ENCODE measurements around the gene FRMD4A. TPM values are rescaled to one million over a fixed set of nuclear protein-coding genes. Genes with fewer than 3 reads are reported as not detected.

Gene FRMD4A
- total RNA-seq, 2 donors from 2014 or later: 0.35 to 0.50 TPM

- Mint-ChIP-seq H3K4me1 (ENCODE audit: low read depth) (peaks cover 15% of the 10 kb centered on the region), H3K9me3 (no peaks in the 10 kb centered on the region), H3K4me3 (no peak overlapping the region), H3K36me3 (ENCODE audit: insufficient read depth in 2 of 2) (no peaks in the 10 kb centered on the region), H3K27ac (no peak overlapping the region), H3K27me3 (ENCODE audit: low read depth) (peaks cover 4% of the 10 kb centered on the region)
- no peak for ATAC-seq (replicated peaks in 1 of 2)
- DNase-seq: no peak
Measured at GRCh38 chr10:13761490-13762091, 569.1 kb downstream of the FRMD4A start.

GRCh38 chr10:13759168-13759567 lies 571.6 kb downstream of the FRMD4A start:
- no peaks in the 10 kb centered on the region for H3K9me3 Mint-ChIP-seq
- no peak overlapping the region for H3K27ac Mint-ChIP-seq
- H3K4me1 Mint-ChIP-seq (ENCODE audit: low read depth): peaks cover 15% of the 10 kb centered on the region
- ATAC-seq (replicated peaks in 1 of 2): no peak
- H3K4me3 Mint-ChIP-seq: no peak overlapping the region
- no peaks in the 10 kb centered on the region for H3K36me3 Mint-ChIP-seq (ENCODE audit: insufficient read depth in 2 of 2)
- no peak for DNase-seq
- H3K27me3 Mint-ChIP-seq (ENCODE audit: low read depth): peaks cover 4% of the 10 kb centered on the region

DNA sequence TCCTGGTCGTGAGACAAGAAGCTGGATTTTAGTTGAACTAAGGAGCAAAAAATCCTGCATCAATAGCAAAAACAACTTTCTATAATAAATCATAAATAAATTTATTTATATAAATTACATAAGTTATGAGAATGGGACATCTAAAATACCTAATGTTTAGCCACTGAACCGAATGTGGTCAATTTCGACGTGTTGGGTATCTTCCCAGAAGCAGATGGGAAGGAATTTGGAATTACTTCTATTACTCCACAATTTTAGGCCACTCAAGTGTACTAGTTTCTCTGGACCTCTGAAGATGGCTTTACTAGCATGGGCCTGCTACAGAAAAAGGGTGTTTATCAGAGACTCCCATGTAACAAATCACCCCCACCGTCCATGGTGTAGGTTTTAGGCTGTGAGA lies 572.0 kb downstream of the FRMD4A start:
- Mint-ChIP-seq H3K4me3 (no peak overlapping the region), H3K27me3 (ENCODE audit: low read depth) (peaks cover 4% of the 10 kb centered on the region), H3K36me3 (ENCODE audit: insufficient read depth in 2 of 2) (no peaks in the 10 kb centered on the region), H3K9me3 (no peaks in the 10 kb centered on the region), H3K27ac (no peak overlapping the region), H3K4me1 (ENCODE audit: low read depth) (peaks cover 15% of the 10 kb centered on the region)
- DNase-seq (no peak), ATAC-seq (replicated peaks in 1 of 2) (no peak)

GRCh38 chr10:13758312-13758711 lies 572.4 kb downstream of the FRMD4A start:
- Mint-ChIP-seq H3K27me3 (ENCODE audit: low read depth) (peaks cover 4% of the 10 kb centered on the region), H3K27ac (no peak overlapping the region)
- ATAC-seq (replicated peaks in 1 of 2): no peak

DNA sequence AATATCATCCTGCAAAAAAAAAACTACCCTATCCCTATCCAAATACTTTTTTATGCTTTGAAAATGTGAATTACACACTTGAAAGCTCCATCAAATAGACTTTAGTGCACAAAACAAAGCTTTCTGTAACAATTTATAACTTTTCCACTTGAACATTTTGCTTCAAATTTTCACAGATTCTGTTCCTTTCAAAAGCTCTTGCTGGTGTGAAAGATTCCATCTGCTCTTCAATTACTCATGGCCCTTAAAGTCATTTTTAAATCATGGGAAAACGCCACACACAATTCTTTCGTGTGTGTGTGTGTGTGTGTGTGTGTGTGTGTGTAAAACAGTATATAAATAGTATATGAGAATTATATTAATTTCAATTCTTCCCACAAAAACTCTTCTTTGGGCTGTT lies 576.4 kb downstream of the FRMD4A start:
- Mint-ChIP-seq H3K4me3 (no peak overlapping the region), H3K4me1 (ENCODE audit: low read depth) (peaks cover 6% of the 10 kb centered on the region), H3K36me3 (ENCODE audit: insufficient read depth in 2 of 2) (no peaks in the 10 kb centered on the region), H3K9me3 (no peaks in the 10 kb centered on the region), H3K27ac (no peak overlapping the region), H3K27me3 (ENCODE audit: low read depth) (peaks cover 4% of the 10 kb centered on the region)
- ATAC-seq (replicated peaks in 1 of 2): no peak
- no peak for DNase-seq

More at GRCh38 chr10:13758312-13758711, 572.4 kb downstream of the FRMD4A start:
- Mint-ChIP-seq H3K4me1 (ENCODE audit: low read depth) (peaks cover 15% of the 10 kb centered on the region), H3K4me3 (no peak overlapping the region), H3K36me3 (ENCODE audit: insufficient read depth in 2 of 2) (no peaks in the 10 kb centered on the region), H3K9me3 (no peaks in the 10 kb centered on the region)
- DNase-seq: peak in 1 of 2 donors; percentile 9

GRCh38 chr10:13751191-13751764 lies 579.4 kb downstream of the FRMD4A start:
- H3K27ac Mint-ChIP-seq: no peak overlapping the region
- H3K36me3 Mint-ChIP-seq (ENCODE audit: insufficient read depth in 2 of 2): no peaks in the 10 kb centered on the region
- no peak for DNase-seq
- H3K27me3 Mint-ChIP-seq (ENCODE audit: low read depth): peaks cover 8% of the 10 kb centered on the region
- no peak for ATAC-seq (replicated peaks in 1 of 2)
- H3K9me3 Mint-ChIP-seq: no peaks in the 10 kb centered on the region
- H3K4me3 Mint-ChIP-seq: no peak overlapping the region
- peaks cover 8% of the 10 kb centered on the region for H3K4me1 Mint-ChIP-seq (ENCODE audit: low read depth)

GRCh38 chr10:13750299-13751190 lies 580.2 kb downstream of the FRMD4A start:
- Mint-ChIP-seq H3K36me3 (ENCODE audit: insufficient read depth in 2 of 2) (no peaks in the 10 kb centered on the region), H3K27me3 (ENCODE audit: low read depth) (peaks cover 13% of the 10 kb centered on the region), H3K4me1 (ENCODE audit: low read depth) (peaks cover 10% of the 10 kb centered on the region), H3K4me3 (no peak overlapping the region), H3K27ac (no peak overlapping the region), H3K9me3 (no peaks in the 10 kb centered on the region)
- no peak for ATAC-seq (replicated peaks in 1 of 2)
- no peak for DNase-seq

GRCh38 chr10:13745271-13745670 lies 585.5 kb downstream of the FRMD4A start:
- DNase-seq (no peak), ATAC-seq (replicated peaks in 1 of 2) (no peak)
- no peaks in the 10 kb centered on the region for H3K36me3 Mint-ChIP-seq (ENCODE audit: insufficient read depth in 2 of 2)
- H3K27me3 Mint-ChIP-seq (ENCODE audit: low read depth): peaks cover 47% of the 10 kb centered on the region
- H3K27ac Mint-ChIP-seq: no peak overlapping the region
- H3K4me1 Mint-ChIP-seq (ENCODE audit: low read depth): peaks cover 24% of the 10 kb centered on the region
- no peaks in the 10 kb centered on the region for H3K9me3 Mint-ChIP-seq
- H3K4me3 Mint-ChIP-seq: no peak overlapping the region

GRCh38 chr10:13743963-13744362 lies 586.8 kb downstream of the FRMD4A start:
- H3K9me3 Mint-ChIP-seq: no peaks in the 10 kb centered on the region
- DNase-seq (no peak), ATAC-seq (replicated peaks in 1 of 2) (no peak)
- H3K4me3 Mint-ChIP-seq: no peak overlapping the region
- H3K4me1 Mint-ChIP-seq (ENCODE audit: low read depth): peaks cover 24% of the 10 kb centered on the region
- H3K27me3 Mint-ChIP-seq (ENCODE audit: low read depth): peaks cover 47% of the 10 kb centered on the region
- H3K27ac Mint-ChIP-seq: no peak overlapping the region
- no peaks in the 10 kb centered on the region for H3K36me3 Mint-ChIP-seq (ENCODE audit: insufficient read depth in 2 of 2)

DNA sequence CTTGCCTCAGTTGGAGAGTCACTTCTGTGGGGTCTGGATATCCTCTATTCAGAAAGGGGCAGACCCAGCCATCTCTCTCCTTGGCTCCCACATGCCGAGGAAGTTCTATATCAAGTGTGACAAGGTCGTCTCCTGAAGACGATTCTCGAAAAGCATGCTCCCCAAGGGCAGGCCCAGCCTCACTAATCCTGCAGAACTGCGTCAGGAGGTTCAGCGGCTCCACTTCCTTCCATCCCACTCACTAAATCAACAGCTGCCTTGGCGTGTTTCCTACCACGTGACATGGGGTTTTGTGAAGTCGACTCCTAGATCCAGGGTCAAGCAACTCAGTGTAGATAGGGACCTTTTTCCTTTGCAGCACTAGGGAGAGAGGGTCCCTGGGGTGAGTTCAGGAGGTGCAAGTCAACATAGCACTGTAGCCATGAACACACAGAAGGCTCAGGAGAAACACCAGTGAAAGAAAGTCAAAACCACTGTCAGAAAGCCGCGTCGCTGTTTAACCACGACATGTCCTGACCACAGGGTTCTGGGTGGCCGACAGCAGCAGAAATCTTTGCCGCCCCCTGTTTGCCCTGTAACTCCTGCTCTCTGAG lies 587.5 kb downstream of the FRMD4A start:
- no peak for ATAC-seq (replicated peaks in 1 of 2)
- H3K36me3 Mint-ChIP-seq (ENCODE audit: insufficient read depth in 2 of 2): no peaks in the 10 kb centered on the region
- no peak overlapping the region for H3K27ac Mint-ChIP-seq
- no peaks in the 10 kb centered on the region for H3K9me3 Mint-ChIP-seq
- no peak for DNase-seq
- peaks cover 24% of the 10 kb centered on the region for H3K4me1 Mint-ChIP-seq (ENCODE audit: low read depth)
- H3K27me3 Mint-ChIP-seq (ENCODE audit: low read depth): peaks cover 47% of the 10 kb centered on the region
- H3K4me3 Mint-ChIP-seq: no peak overlapping the region

- H3K36me3 Mint-ChIP-seq (ENCODE audit: insufficient read depth in 2 of 2): no peaks in the 10 kb centered on the region
- peaks cover 41% of the 10 kb centered on the region for H3K27me3 Mint-ChIP-seq (ENCODE audit: low read depth)
- no peak for DNase-seq
- no peak for ATAC-seq (replicated peaks in 1 of 2)
- H3K4me1 Mint-ChIP-seq (ENCODE audit: low read depth): peaks cover 18% of the 10 kb centered on the region
- H3K4me3 Mint-ChIP-seq: no peak overlapping the region
- H3K9me3 Mint-ChIP-seq: no peaks in the 10 kb centered on the region
- H3K27ac Mint-ChIP-seq: no peak overlapping the region
Measured at GRCh38 chr10:13741438-13741837, 589.3 kb downstream of the FRMD4A start.

DNA sequence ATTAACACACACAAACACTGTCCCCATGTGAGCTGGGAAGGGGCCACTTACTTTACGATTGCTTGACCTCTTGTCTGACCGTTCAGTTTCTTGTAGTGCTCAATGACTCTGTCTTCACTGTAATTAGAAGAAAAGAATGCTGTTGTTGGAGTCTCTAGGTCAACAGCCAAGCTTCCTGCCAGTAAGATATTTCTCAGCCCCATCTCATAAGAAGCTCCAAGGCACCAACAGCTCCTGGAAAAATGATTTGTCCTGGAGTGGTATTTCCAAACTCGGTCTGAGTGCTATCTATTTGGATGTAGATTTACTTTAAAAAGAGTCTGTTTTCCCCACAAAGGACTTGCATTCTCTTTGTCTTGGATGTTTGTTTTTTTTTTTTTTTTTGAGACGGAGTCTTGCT lies 590.3 kb downstream of the FRMD4A start:
- H3K4me3 Mint-ChIP-seq: no peak overlapping the region
- no peak overlapping the region for H3K27ac Mint-ChIP-seq

GRCh38 chr10:13739183-13739582 lies 591.5 kb downstream of the FRMD4A start:
- Mint-ChIP-seq H3K4me3 (no peak overlapping the region), H3K27me3 (ENCODE audit: low read depth) (peaks cover 23% of the 10 kb centered on the region), H3K9me3 (no peaks in the 10 kb centered on the region), H3K4me1 (ENCODE audit: low read depth) (peaks cover 14% of the 10 kb centered on the region), H3K36me3 (ENCODE audit: insufficient read depth in 2 of 2) (no peaks in the 10 kb centered on the region), H3K27ac (no peak overlapping the region)
- DNase-seq: no peak
- no peak for ATAC-seq (replicated peaks in 1 of 2)

More for the DNA sequence above, 590.3 kb downstream of the FRMD4A start:
- H3K36me3 Mint-ChIP-seq (ENCODE audit: insufficient read depth in 2 of 2): no peaks in the 10 kb centered on the region
- H3K4me1 Mint-ChIP-seq (ENCODE audit: low read depth): peaks cover 14% of the 10 kb centered on the region
- no peak for DNase-seq
- H3K9me3 Mint-ChIP-seq: no peaks in the 10 kb centered on the region
- H3K27me3 Mint-ChIP-seq (ENCODE audit: low read depth): peaks cover 34% of the 10 kb centered on the region
- no peak for ATAC-seq (replicated peaks in 1 of 2)
